ENCODE data around the gene MPIG6B.

DNA sequence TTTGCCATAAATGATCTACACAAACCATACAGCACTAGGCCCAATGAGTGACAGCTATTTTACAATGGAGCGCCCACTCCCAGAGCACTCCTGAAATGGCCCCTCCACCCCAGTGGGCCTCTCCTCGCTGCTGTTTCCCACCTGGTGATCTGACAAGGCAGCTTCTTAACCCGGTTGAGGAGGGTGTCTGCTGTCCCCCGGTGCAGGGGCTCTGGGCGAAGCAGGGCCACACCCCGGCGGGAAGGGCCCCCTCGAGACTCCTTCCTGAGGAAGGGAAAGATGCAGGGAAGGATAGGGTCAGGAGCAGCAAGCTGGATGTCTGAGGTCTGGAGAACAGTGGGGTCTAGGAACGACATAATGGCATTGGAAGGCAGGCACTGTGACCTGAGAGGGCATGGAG lies 30.3 kb upstream of the MPIG6B start:
- TF ChIP-seq, protein P1, sequence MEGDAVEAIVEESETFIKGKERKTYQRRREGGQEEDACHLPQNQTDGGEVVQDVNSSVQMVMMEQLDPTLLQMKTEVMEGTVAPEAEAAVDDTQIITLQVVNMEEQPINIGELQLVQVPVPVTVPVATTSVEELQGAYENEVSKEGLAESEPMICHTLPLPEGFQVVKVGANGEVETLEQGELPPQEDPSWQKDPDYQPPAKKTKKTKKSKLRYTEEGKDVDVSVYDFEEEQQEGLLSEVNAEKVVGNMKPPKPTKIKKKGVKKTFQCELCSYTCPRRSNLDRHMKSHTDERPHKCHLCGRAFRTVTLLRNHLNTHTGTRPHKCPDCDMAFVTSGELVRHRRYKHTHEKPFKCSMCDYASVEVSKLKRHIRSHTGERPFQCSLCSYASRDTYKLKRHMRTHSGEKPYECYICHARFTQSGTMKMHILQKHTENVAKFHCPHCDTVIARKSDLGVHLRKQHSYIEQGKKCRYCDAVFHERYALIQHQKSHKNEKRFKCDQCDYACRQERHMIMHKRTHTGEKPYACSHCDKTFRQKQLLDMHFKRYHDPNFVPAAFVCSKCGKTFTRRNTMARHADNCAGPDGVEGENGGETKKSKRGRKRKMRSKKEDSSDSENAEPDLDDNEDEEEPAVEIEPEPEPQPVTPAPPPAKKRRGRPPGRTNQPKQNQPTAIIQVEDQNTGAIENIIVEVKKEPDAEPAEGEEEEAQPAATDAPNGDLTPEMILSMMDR (IDR thresholded peaks at IDR 0.05; ENCODE audit: borderline replicate concordance, extremely low read depth, low read length, poor library complexity, severe bottlenecking): no peak
- TF ChIP-seq EZH2 (IDR thresholded peaks at IDR 0.05; ENCODE audit: borderline replicate concordance, low read depth, low read length, severe bottlenecking): no peak
